ENCODE measurements around the gene ISCU.

The ISCU gene

GRCh38 chr12:108578813-108579212, 16.4 kb downstream of the ISCU start:
- TF ChIP-seq TEAD4 (IDR thresholded peaks at IDR 0.05) (no peak), USF1 (IDR thresholded peaks at IDR 0.05) (no peak), MAX (IDR thresholded peaks at IDR 0.05) (no peak), TAF1 (IDR thresholded peaks at IDR 0.05; ENCODE audit: low read depth) (no peak), EP300 (IDR thresholded peaks at IDR 0.05; ENCODE audit: borderline replicate concordance) (no peak), FOXM1 (IDR thresholded peaks at IDR 0.05; ENCODE audit: borderline replicate concordance, low read depth) (no peak), CEBPB (IDR thresholded peaks at IDR 0.05) (no peak), REST (IDR thresholded peaks at IDR 0.05; ENCODE audit: low read depth) (no peak), TCF12 (IDR thresholded peaks at IDR 0.05; ENCODE audit: low read depth) (no peak), CREB1 (IDR thresholded peaks at IDR 0.05; ENCODE audit: low read depth) (no peak), ZBTB7A (IDR thresholded peaks at IDR 0.05; ENCODE audit: low read depth) (no peak), EGR1 (IDR thresholded peaks at IDR 0.05) (no peak), YY1 (IDR thresholded peaks at IDR 0.05; ENCODE audit: low read depth) (no peak)

GRCh38 chr12:108580531-108580930, 18.1 kb downstream of the ISCU start:
- TF ChIP-seq TAF1 (IDR thresholded peaks at IDR 0.05; ENCODE audit: low read depth) (no peak), ZBTB7A (IDR thresholded peaks at IDR 0.05; ENCODE audit: low read depth) (no peak), FOXM1 (IDR thresholded peaks at IDR 0.05; ENCODE audit: borderline replicate concordance, low read depth) (no peak), EP300 (IDR thresholded peaks at IDR 0.05; ENCODE audit: borderline replicate concordance) (no peak), YY1 (IDR thresholded peaks at IDR 0.05; ENCODE audit: low read depth) (no peak), USF1 (IDR thresholded peaks at IDR 0.05) (no peak), CEBPB (IDR thresholded peaks at IDR 0.05) (no peak), TEAD4 (IDR thresholded peaks at IDR 0.05) (no peak), MAX (IDR thresholded peaks at IDR 0.05) (no peak), REST (IDR thresholded peaks at IDR 0.05; ENCODE audit: low read depth) (no peak)

GRCh38 chr12:108581311-108582227, 19.2 kb downstream of the ISCU start:
- TF ChIP-seq TEAD4 (IDR thresholded peaks at IDR 0.05) (no peak), REST (IDR thresholded peaks at IDR 0.05; ENCODE audit: low read depth) (no peak), YY1 (IDR thresholded peaks at IDR 0.05; ENCODE audit: low read depth) (no peak), TCF12 (IDR thresholded peaks at IDR 0.05; ENCODE audit: low read depth) (no peak), USF1 (IDR thresholded peaks at IDR 0.05) (no peak), CREB1 (IDR thresholded peaks at IDR 0.05; ENCODE audit: low read depth) (no peak), RAD21 (IDR thresholded peaks at IDR 0.05; ENCODE audit: low read depth) (no peak), FOXM1 (IDR thresholded peaks at IDR 0.05; ENCODE audit: borderline replicate concordance, low read depth) (no peak), EGR1 (IDR thresholded peaks at IDR 0.05) (no peak), CEBPB (IDR thresholded peaks at IDR 0.05) (no peak), ZBTB7A (IDR thresholded peaks at IDR 0.05; ENCODE audit: low read depth) (no peak), MAX (IDR thresholded peaks at IDR 0.05) (no peak)

Measured in Ishikawa (cell line).